K562 (cell line): ENCODE measurements around the gene SOCS6. TPM values are rescaled to one million over a fixed set of nuclear protein-coding genes. Genes with fewer than 3 reads are reported as not detected.

Experiments used
- ATAC-seq: fragments of 200-7000 bp; cut with Tn5 transposase; 3 replicates; pipeline ENCODE4 v1.9.1; 2020; ENCODE audit warnings: moderate library complexity
- BruUV-seq: library from RNA; stranded (reverse); fragments of 400-500 nt; replicated peaks from 2 replicates; lab custom pipeline; 2021; lab: Mats Ljungman, UMichigan
- CTCF ChIA-PET: fragments of 300-600 bp; formaldehyde crosslinking; extraction: SDS; loops from one replicate; lab custom pipeline; 2021; ENCODE audit warnings: low intra/inter-chr PET ratio; lab: Yijun Ruan, JAX
- POLR2A ChIA-PET: fragments of 300-600, 350-650 bp; sonication (Branson Sonifier 250); formaldehyde crosslinking; extraction: SDS; loops from one replicate; lab custom pipeline; 2021; ENCODE audit warnings: antibody characterized with exemption, inconsistent platforms; lab: Yijun Ruan, JAX
- DNase-seq, 4 experiments: peaks; one replicate each; pipeline versions ENCODE4 v3.0.0 to v3.0.0-alpha.2; 2011 to 2018; ENCODE audit warnings: low spot score in 3 of 4, mixed read lengths in 3 of 4; ENCODE audit errors: extremely low read depth in 1 of 4
- FAIRE-seq: peaks from 2 replicates; lab custom pipeline; 2011; peaks lifted over from hg19 to GRCh38; lab: Jason Lieb, UNC
- H2AFZ ChIP-seq: 2 replicates; pipeline ENCODE4 v1.6.0; 2011; ENCODE audit warnings: low read depth, low read length, control low read depth, inconsistent platforms
- H3K27ac ChIP-seq: fragments of 200-600 bp; 3 replicates; pipeline ENCODE4 v1.8.0; 2011; ENCODE audit warnings: low read depth, mild to moderate bottlenecking, control low read depth, inconsistent platforms, low read length, moderate library complexity, mixed read lengths; ENCODE audit errors: extremely low read depth
- H3K27me3 ChIP-seq, 2 experiments: fragments of 300-600 bp in 1 of 2; 2 replicates in 1 of 2; 3 replicates in 1 of 2; pipeline versions ENCODE4 v1.6.0 to v1.8.0; 2011; ENCODE audit warnings: inconsistent platforms in 2 of 2, low read length in 2 of 2, mild to moderate bottlenecking in 1 of 2, mixed read lengths in 1 of 2, moderate library complexity in 1 of 2; ENCODE audit not compliant: control insufficient read depth in 2 of 2, insufficient read depth in 2 of 2
- H3K36me3 ChIP-seq: fragments of 300-600 bp; 3 replicates; pipeline ENCODE4 v1.8.0; 2011; ENCODE audit warnings: mild to moderate bottlenecking, low read length, inconsistent platforms; ENCODE audit not compliant: control insufficient read depth, insufficient read depth
- H3K4me1 ChIP-seq, 2 experiments: fragments of 200-600 bp in 1 of 2; replicated peaks in 1 of 2; 2 replicates in 1 of 2; 3 replicates in 1 of 2; pipeline versions ENCODE4 v1.5.1 to v1.8.0; 2011; ENCODE audit warnings: inconsistent platforms in 2 of 2, low read length in 2 of 2, mild to moderate bottlenecking in 1 of 2, mixed read lengths in 1 of 2, moderate library complexity in 1 of 2; ENCODE audit not compliant: control insufficient read depth in 2 of 2, insufficient read depth in 2 of 2
- H3K4me2 ChIP-seq: 2 replicates; pipeline ENCODE4 v1.6.1; 2011; ENCODE audit warnings: low read length, control low read depth, inconsistent platforms, mixed read lengths; ENCODE audit not compliant: insufficient read depth
- H3K4me3 ChIP-seq: fragments of 200-600 bp; sonication (generic), shearing (Covaris generic); 2 replicates; pipeline ENCODE4 v1.5.1; 2016; ENCODE audit warnings: control low read depth, inconsistent platforms
- H3K79me2 ChIP-seq: fragments of 200-600 bp; 3 replicates; pipeline ENCODE4 v1.8.0; 2011; ENCODE audit warnings: low read length, inconsistent platforms; ENCODE audit not compliant: control insufficient read depth, insufficient read depth
- H3K9ac ChIP-seq, 2 experiments: 2 replicates each; pipeline versions ENCODE4 v1.6.0 to v1.6.1; 2011; ENCODE audit warnings: low read depth in 2 of 2, low read length in 2 of 2, control low read depth in 1 of 2, inconsistent platforms in 1 of 2, mild to moderate bottlenecking in 1 of 2, mixed read lengths in 1 of 2; ENCODE audit not compliant: insufficient read depth in 1 of 2
- H3K9me1 ChIP-seq: one replicate; pipeline ENCODE4 v1.6.0; 2011; ENCODE audit warnings: inconsistent platforms, mild to moderate bottlenecking, low read length, moderate library complexity; ENCODE audit not compliant: control insufficient read depth, insufficient read depth
- H3K9me3 ChIP-seq: replicated peaks from 2 replicates; pipeline ENCODE4 v1.5.1; 2011; ENCODE audit warnings: low read depth, low read length, inconsistent platforms; ENCODE audit not compliant: control insufficient read depth, insufficient read depth
- H4K20me1 ChIP-seq: replicated peaks from 2 replicates; pipeline ENCODE4 v1.6.1; 2011; ENCODE audit warnings: low read length, inconsistent platforms, mixed read lengths; ENCODE audit not compliant: control insufficient read depth, insufficient read depth
- TRIM24 ChIP-seq, 2 experiments: fragments of 450-650 bp; IDR thresholded peaks; 2 replicates each; pipeline ENCODE4 v1.6.1; 2016
- WGBS: fragments of 100-300 bp; shearing (Covaris generic); methylation state at CpG from one replicate; pipeline ENCODE4 v1.1.6; 2016; ENCODE audit warnings: low coverage, mixed read lengths; ENCODE audit not compliant: insufficient coverage; ENCODE audit errors: missing lambda C conversion rate; 5-methylcytosine and 5-hydroxymethylcytosine counted together
- in situ Hi-C: fragments of 300-500 bp; cut with MboI; formaldehyde crosslinking; loops from 4 replicates; pipeline ENCODE4 v1.15.0; 2018; ENCODE audit warnings: inconsistent platforms, mixed read lengths
- intact Hi-C: fragments of 100-400 bp; cut with micrococcal nuclease; formaldehyde crosslinking; loops from 2 replicates; pipeline ENCODE4 v1.14.2; 2022
- polyA plus RNA-seq, 8 experiments: library from polyadenylated mRNA; depleted of rRNA in 4 of 8; stranded (reverse) in 5 of 8; unstranded in 3 of 8; fragments of >200 nt; fragmentation: Nextera tagmentation in 2 of 8; fragmentation: Illumina TruSeq in 1 of 8; extraction: Ambion mirVana in 2 of 8; extraction: Trizol in 1 of 8; gene quantifications; 2 replicates each; pipeline versions ENCODE4 v1.2.1 to v1.2.3, GENCODE V29; 2011 to 2014; ENCODE audit warnings: inconsistent platforms in 1 of 8, missing spikeins in 1 of 8
- total RNA-seq, 7 experiments: library from RNA; depleted of rRNA in 6 of 7; stranded (reverse); fragments of >200 nt in 6 of 7; fragmentation: Illumina TruSeq in 2 of 7; extraction: Trizol in 2 of 7; gene quantifications; 2 replicates each; pipeline versions ENCODE4 v1.2.1 to v1.2.3, GENCODE V29; 2011 to 2021; ENCODE audit warnings: low replicate concordance in 1 of 7
- TF ChIP-seq, protein P1 (sequence below), 2 experiments: IDR thresholded peaks; 2 replicates each; pipeline ENCODE4 v1.6.1; 2012; ENCODE audit warnings: improper control_type of control experiment in 2 of 2, low read depth in 2 of 2, low read length in 2 of 2, borderline replicate concordance in 1 of 2

The SOCS6 gene
- total and polyA plus RNA-seq, 9 of the 15 experiments (the other 6 are each of a cell fraction or from before 2014, with no cell fraction given), result 2.5 to 7.1 (median 5.6) TPM

DNA sequence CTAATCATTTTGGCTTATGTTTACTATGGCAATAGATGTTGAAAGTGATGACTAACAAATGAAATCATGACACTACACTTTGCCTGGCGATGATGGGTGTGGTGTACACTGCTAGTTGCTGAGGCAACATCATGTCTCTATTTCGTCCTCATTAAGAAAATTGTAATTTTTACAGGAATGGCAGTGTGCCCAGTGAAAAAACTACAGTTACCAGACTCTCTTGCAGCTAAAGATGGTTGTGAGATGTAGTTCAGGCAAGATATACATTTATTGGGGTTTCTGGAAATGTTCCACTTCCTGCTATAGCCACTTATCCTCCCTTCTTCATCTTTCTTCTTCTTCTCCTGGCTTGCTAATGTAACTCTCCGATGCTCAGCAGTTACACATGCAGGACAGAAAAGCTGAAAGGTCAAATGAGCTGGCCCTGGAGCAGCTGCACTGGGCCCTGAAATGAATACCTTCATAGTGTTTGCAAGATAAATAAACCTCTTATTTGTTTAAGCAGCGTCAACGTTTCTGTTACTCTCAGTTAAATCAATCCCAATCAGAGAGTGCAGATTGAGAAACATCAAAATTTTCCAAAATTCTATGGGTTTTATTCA is 46.0 kb downstream of the SOCS6 start:
- Histone ChIP-seq H3K36me3 (no peaks in the 10 kb centered on the region), H3K9me3 (no peaks in the 10 kb centered on the region; the same call in 1 of the 2 replicates), H3K9ac (no peak overlapping the region), H3K27me3 (no peaks in the 10 kb centered on the region), H3K4me3 (no peak overlapping the region), H2AFZ (no peak overlapping the region), H3K79me2 (no peaks in the 10 kb centered on the region), H4K20me1 (no peaks in the 10 kb centered on the region), H3K4me1 (no peaks in the 10 kb centered on the region; a peak in 2 of 5 replicates), H3K27ac (no peak overlapping the region), H3K4me2 (no peak overlapping the region), H3K9me1 (no peaks in the 10 kb centered on the region)
- intact Hi-C loops (no loop called here), in situ Hi-C loops (no loop called here)
- FAIRE-seq (no peak), DNase-seq (no peak), ATAC-seq (no peak)
- WGBS, result 72% methylated on average over 5 of the region's 5 CpGs
- TF ChIP-seq, protein P1, sequence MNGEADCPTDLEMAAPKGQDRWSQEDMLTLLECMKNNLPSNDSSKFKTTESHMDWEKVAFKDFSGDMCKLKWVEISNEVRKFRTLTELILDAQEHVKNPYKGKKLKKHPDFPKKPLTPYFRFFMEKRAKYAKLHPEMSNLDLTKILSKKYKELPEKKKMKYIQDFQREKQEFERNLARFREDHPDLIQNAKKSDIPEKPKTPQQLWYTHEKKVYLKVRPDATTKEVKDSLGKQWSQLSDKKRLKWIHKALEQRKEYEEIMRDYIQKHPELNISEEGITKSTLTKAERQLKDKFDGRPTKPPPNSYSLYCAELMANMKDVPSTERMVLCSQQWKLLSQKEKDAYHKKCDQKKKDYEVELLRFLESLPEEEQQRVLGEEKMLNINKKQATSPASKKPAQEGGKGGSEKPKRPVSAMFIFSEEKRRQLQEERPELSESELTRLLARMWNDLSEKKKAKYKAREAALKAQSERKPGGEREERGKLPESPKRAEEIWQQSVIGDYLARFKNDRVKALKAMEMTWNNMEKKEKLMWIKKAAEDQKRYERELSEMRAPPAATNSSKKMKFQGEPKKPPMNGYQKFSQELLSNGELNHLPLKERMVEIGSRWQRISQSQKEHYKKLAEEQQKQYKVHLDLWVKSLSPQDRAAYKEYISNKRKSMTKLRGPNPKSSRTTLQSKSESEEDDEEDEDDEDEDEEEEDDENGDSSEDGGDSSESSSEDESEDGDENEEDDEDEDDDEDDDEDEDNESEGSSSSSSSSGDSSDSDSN (IDR thresholded peaks at IDR 0.05; ENCODE audit: borderline replicate concordance in 1 of 2, low read depth in 2 of 2, low read length in 2 of 2), result no peak
- 0 out of 4 replicates have a peak, but pooled peaks have one; percentile 12 to 16 for TF ChIP-seq TRIM24 (IDR thresholded peaks at IDR 0.05)
- ChIA-PET CTCF (no interaction called here), POLR2A (interaction anchor here (1.3 kb wide), 1 partner anchor 12 kb away, joined by 5 read pairs; no protein-coding TSS in a partner anchor)
- BruUV-seq, result no TSS peak
